Thoracic aorta endothelial cell (primary cell): ENCODE measurements around the gene ZGRF1. TPM values are rescaled to one million over a fixed set of nuclear protein-coding genes. Genes with fewer than 3 reads are reported as not detected.

Experiments used
- small RNA-seq: library from RNA; depleted of rRNA; stranded (forward); fragments of <200 nt; gene quantifications from one replicate; pipeline ENCODE3, GENCODE V24; 2012
- total RNA-seq: library from RNA; depleted of rRNA; stranded (reverse); fragments of >200 nt; gene quantifications from 2 replicates; pipeline ENCODE4 v1.2.3, GENCODE V29; 2012

ZGRF1 gene, protein sequence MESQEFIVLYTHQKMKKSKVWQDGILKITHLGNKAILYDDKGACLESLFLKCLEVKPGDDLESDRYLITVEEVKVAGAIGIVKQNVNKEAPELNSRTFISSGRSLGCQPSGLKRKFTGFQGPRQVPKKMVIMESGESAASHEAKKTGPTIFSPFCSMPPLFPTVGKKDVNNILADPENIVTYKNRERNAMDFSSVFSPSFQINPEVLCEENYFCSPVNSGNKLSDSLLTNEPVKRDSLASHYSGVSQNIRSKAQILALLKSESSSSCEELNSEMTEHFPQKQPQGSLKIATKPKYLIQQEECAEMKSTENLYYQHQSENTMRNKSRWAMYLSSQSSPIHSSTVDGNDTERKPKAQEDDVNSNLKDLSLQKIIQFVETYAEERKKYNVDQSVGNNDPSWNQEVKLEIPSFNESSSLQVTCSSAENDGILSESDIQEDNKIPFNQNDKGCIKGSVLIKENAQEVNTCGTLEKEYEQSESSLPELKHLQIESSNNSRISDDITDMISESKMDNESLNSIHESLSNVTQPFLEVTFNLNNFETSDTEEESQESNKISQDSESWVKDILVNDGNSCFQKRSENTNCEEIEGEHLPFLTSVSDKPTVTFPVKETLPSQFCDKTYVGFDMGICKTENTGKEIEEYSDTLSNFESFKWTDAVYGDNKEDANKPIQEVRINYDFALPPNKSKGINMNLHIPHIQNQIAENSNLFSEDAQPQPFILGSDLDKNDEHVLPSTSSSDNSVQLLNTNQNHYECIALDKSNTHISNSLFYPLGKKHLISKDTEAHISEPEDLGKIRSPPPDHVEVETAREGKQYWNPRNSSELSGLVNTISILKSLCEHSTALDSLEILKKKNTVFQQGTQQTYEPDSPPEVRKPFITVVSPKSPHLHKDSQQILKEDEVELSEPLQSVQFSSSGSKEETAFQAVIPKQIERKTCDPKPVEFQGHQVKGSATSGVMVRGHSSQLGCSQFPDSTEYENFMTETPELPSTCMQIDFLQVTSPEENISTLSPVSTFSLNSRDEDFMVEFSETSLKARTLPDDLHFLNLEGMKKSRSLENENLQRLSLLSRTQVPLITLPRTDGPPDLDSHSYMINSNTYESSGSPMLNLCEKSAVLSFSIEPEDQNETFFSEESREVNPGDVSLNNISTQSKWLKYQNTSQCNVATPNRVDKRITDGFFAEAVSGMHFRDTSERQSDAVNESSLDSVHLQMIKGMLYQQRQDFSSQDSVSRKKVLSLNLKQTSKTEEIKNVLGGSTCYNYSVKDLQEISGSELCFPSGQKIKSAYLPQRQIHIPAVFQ (N-terminal part only)
- 28.2 and 29.2 TPM in 2 replicates for total RNA-seq

GRCh38 chr4:112636688-112637551, at the start of gene ZGRF1, which contains the start of gene LARP7:
ZGRF1 (minus strand) TSS chr4:112636909; CDS start chr4:112633176, 3,733 bp downstream.
LARP7 (plus strand) TSS chr4:112637143; CDS start chr4:112644670, 7,527 bp downstream.

DNA sequence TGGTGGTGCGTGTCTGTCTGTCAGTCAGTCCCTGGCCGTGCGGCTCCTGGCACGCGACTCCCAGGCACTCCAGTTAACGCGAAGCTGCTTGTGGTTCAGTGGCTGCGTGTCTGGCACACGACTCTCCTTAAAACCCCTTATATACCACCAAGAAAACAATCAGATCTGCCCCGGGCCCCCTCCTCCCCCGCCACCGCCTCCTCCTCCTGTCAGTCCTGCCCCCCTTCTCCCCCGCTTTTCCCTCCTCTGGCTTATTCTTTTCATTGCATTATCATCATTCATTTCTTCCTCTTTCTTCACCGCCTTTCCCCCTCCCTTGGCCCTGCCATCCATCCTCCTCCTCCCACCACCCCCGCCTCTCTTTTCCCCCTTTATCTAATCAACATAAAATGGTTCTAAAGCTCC, 120.6 kb downstream of the ZGRF1 start, which contains the start of gene NEUROG2:
NEUROG2 (minus strand) TSS at position 115 of the 405 bp plus-strand sequence. CDS start 705 bp downstream, outside the sequence.

Small RNA genes lying within 50 kb of the gene (small RNA-seq; reads per million reads assigned to genes)
- gene MIR302A (not detected), gene MIR302C (not detected), gene MIR302D (not detected), gene MIR367 (not detected)

Other genes starting within 250 kb of the ZGRF1 start
- gene NEUROG2, start 120.7 kb downstream of the ZGRF1 start, total RNA-seq: not detected in 2 replicates
- gene LARP7, start 234 bp upstream of the ZGRF1 start, total RNA-seq: 35.5 and 42.7 TPM in 2 replicates